ENCODE data around the gene WDR91.

DNA sequence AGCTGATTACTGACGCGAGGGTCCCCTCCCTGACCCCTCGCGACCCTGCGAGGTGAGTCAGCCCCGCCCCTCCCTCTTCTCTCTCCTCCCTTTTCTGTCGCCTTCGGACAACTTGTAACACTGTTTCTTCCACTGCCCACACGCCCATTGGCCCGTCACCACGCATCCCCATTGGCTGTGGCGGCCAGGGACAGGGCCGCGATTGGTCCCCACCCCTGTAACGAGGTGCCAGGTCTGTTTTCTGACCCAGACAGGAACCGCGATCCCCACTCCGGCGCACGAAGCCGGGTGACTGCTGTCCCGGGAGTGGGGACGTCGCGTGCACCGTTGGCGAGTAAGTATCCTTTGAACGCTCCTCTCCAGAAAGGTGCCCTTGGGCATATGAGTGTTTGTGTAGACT lies 22.2 kb upstream of the WDR91 start, which contains the start of gene STRA8:
- TF ChIP-seq, protein P1, sequence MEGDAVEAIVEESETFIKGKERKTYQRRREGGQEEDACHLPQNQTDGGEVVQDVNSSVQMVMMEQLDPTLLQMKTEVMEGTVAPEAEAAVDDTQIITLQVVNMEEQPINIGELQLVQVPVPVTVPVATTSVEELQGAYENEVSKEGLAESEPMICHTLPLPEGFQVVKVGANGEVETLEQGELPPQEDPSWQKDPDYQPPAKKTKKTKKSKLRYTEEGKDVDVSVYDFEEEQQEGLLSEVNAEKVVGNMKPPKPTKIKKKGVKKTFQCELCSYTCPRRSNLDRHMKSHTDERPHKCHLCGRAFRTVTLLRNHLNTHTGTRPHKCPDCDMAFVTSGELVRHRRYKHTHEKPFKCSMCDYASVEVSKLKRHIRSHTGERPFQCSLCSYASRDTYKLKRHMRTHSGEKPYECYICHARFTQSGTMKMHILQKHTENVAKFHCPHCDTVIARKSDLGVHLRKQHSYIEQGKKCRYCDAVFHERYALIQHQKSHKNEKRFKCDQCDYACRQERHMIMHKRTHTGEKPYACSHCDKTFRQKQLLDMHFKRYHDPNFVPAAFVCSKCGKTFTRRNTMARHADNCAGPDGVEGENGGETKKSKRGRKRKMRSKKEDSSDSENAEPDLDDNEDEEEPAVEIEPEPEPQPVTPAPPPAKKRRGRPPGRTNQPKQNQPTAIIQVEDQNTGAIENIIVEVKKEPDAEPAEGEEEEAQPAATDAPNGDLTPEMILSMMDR (IDR thresholded peaks at IDR 0.05 in 2 of 3, conservative IDR thresholded peaks at IDR 0.05 in 1 of 3; ENCODE audit: borderline replicate concordance in 1 of 3, insufficient read depth in 1 of 3, low read depth in 2 of 3, low read length in 2 of 3) = no peak
- TF ChIP-seq EZH2 (IDR thresholded peaks at IDR 0.05) (no peak), RAD21 (IDR thresholded peaks at IDR 0.05; ENCODE audit: low read depth) (no peak), TCF7L2 (IDR thresholded peaks at IDR 0.05; ENCODE audit: borderline replicate concordance, extremely low read depth, insufficient read depth, insufficient read length) (no peak), POLR2A (IDR thresholded peaks at IDR 0.05; ENCODE audit: borderline replicate concordance, extremely low read depth, insufficient read depth, insufficient read length) (no peak), YY1 (IDR thresholded peaks at IDR 0.05; ENCODE audit: extremely low read depth, insufficient replicate concordance, low read depth, low read length) (no peak), POLR2AphosphoS5 (IDR thresholded peaks at IDR 0.05; ENCODE audit: low read depth, low read length) (no peak), SIN3A (IDR thresholded peaks at IDR 0.05; ENCODE audit: low read depth) (no peak), FOSL1 (IDR thresholded peaks at IDR 0.05; ENCODE audit: low read depth) (no peak), EZH2phosphoT487 (IDR thresholded peaks at IDR 0.05; ENCODE audit: borderline replicate concordance) (no peak), CEBPB (IDR thresholded peaks at IDR 0.05; ENCODE audit: low read depth) (no peak)
- TF ChIP-seq, protein P2, sequence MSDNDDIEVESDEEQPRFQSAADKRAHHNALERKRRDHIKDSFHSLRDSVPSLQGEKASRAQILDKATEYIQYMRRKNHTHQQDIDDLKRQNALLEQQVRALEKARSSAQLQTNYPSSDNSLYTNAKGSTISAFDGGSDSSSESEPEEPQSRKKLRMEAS (IDR thresholded peaks at IDR 0.05) = no peak
- TF ChIP-seq, protein P3, sequence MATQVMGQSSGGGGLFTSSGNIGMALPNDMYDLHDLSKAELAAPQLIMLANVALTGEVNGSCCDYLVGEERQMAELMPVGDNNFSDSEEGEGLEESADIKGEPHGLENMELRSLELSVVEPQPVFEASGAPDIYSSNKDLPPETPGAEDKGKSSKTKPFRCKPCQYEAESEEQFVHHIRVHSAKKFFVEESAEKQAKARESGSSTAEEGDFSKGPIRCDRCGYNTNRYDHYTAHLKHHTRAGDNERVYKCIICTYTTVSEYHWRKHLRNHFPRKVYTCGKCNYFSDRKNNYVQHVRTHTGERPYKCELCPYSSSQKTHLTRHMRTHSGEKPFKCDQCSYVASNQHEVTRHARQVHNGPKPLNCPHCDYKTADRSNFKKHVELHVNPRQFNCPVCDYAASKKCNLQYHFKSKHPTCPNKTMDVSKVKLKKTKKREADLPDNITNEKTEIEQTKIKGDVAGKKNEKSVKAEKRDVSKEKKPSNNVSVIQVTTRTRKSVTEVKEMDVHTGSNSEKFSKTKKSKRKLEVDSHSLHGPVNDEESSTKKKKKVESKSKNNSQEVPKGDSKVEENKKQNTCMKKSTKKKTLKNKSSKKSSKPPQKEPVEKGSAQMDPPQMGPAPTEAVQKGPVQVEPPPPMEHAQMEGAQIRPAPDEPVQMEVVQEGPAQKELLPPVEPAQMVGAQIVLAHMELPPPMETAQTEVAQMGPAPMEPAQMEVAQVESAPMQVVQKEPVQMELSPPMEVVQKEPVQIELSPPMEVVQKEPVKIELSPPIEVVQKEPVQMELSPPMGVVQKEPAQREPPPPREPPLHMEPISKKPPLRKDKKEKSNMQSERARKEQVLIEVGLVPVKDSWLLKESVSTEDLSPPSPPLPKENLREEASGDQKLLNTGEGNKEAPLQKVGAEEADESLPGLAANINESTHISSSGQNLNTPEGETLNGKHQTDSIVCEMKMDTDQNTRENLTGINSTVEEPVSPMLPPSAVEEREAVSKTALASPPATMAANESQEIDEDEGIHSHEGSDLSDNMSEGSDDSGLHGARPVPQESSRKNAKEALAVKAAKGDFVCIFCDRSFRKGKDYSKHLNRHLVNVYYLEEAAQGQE (IDR thresholded peaks at IDR 0.05; ENCODE audit: low read depth) = no peak
- TF ChIP-seq, protein P4, sequence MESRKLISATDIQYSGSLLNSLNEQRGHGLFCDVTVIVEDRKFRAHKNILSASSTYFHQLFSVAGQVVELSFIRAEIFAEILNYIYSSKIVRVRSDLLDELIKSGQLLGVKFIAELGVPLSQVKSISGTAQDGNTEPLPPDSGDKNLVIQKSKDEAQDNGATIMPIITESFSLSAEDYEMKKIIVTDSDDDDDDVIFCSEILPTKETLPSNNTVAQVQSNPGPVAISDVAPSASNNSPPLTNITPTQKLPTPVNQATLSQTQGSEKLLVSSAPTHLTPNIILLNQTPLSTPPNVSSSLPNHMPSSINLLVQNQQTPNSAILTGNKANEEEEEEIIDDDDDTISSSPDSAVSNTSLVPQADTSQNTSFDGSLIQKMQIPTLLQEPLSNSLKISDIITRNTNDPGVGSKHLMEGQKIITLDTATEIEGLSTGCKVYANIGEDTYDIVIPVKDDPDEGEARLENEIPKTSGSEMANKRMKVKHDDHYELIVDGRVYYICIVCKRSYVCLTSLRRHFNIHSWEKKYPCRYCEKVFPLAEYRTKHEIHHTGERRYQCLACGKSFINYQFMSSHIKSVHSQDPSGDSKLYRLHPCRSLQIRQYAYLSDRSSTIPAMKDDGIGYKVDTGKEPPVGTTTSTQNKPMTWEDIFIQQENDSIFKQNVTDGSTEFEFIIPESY (IDR thresholded peaks at IDR 0.05; ENCODE audit: extremely low read depth, insufficient replicate concordance, low read length) = no peak
